Measurements from ENCODE around the gene HOXB5. TPM values are rescaled to one million over a fixed set of nuclear protein-coding genes. Genes with fewer than 3 reads are reported as not detected.

The HOXB5 gene
- total RNA-seq, 5 donors from 2014 or later (not counting 1 experiment from before 2014, with no cell fraction given): not detected

- no peak for ATAC-seq (replicated peaks in 1 of 4)
- H3K27ac Mint-ChIP-seq: peak within 1 kb of the TSS in 1 of 2 donors; percentile 69
- Histone ChIP-seq H3K4me1 (ENCODE audit: control insufficient read depth in 1 of 2, extremely low read depth in 1 of 2, insufficient read depth in 2 of 2, low read length in 2 of 2) (peaks cover 4 to 40% of the 10 kb centered on the region in 2 experiments), H3K27me3 (replicated peaks in 1 of 2; ENCODE audit: control insufficient read depth in 2 of 2, extremely low read depth in 1 of 2, insufficient read depth in 2 of 2, low read length in 1 of 2) (peaks cover 27 to 88% of the 10 kb centered on the region in 2 experiments), H3K36me3 (ENCODE audit: control insufficient read depth in 2 of 2, extremely low read depth in 1 of 2, insufficient read depth in 1 of 2, low read length in 1 of 2) (no peaks in the 10 kb centered on the region), H3K4me3 (ENCODE audit: control insufficient read depth in 1 of 2, extremely low read depth in 1 of 2, low read length in 1 of 2) (no peak within 1 kb of the TSS), H3K27ac (ENCODE audit: low read length) (no peak within 1 kb of the TSS), H3K9me3 (no peaks in the 10 kb centered on the region)
- 47% methylated on average over 9 of the region's 16 CpGs for WGBS (ENCODE audit: insufficient coverage)
- no peak for DNase-seq
- CTCF ChIA-PET: interaction anchor here (0.7 to 1.2 kb wide), 5 partner anchors 8 to 526 kb away, joined by 3 to 13 read pairs (median 10); no protein-coding TSS in a partner anchor
- peaks cover 4 to 21% (median 12%) of the 10 kb centered on the region in 3 donors for H3K4me1 Mint-ChIP-seq
- H3K36me3 Mint-ChIP-seq: no peaks in the 10 kb centered on the region
- POLR2A ChIA-PET: no interaction called here
- peaks cover 77 to 91% of the 10 kb centered on the region in 2 donors for H3K27me3 Mint-ChIP-seq
- H3K9me3 Mint-ChIP-seq: no peaks in the 10 kb centered on the region
- H3K4me3 Mint-ChIP-seq: peak within 1 kb of the TSS in 1 of 3 donors; percentile 8
These were observed 11.3 kb upstream of the HOXB5 start, which contains the start of gene HOXB6 for GRCh38 chr17:48604770-48605329. TSS of gene HOXB6 (minus strand) at chr17:48604986. CDS start at chr17:48598150, 6,836 bp downstream.

- peaks cover 4 to 21% (median 12%) of the 10 kb centered on the region in 3 donors for H3K4me1 Mint-ChIP-seq
- H3K4me3 ChIP-seq (ENCODE audit: control insufficient read depth in 1 of 2, extremely low read depth in 1 of 2, low read length in 1 of 2): no peak overlapping the region
- WGBS (ENCODE audit: insufficient coverage): 47% methylated on average over 7 of the region's 21 CpGs
- H3K36me3 Mint-ChIP-seq: no peaks in the 10 kb centered on the region
- H3K27ac ChIP-seq (ENCODE audit: low read length): no peak overlapping the region
- peaks cover 84 to 91% of the 10 kb centered on the region in 2 donors for H3K27me3 Mint-ChIP-seq
- H3K27me3 ChIP-seq (replicated peaks in 1 of 2; ENCODE audit: control insufficient read depth in 2 of 2, extremely low read depth in 1 of 2, insufficient read depth in 2 of 2, low read length in 1 of 2): peaks cover 31 to 88% of the 10 kb centered on the region in 2 experiments
- H3K4me1 ChIP-seq (ENCODE audit: control insufficient read depth in 1 of 2, extremely low read depth in 1 of 2, insufficient read depth in 2 of 2, low read length in 2 of 2): peaks cover 4 to 36% of the 10 kb centered on the region in 2 experiments
- no peaks in the 10 kb centered on the region for H3K36me3 ChIP-seq (ENCODE audit: control insufficient read depth in 2 of 2, extremely low read depth in 1 of 2, insufficient read depth in 1 of 2, low read length in 1 of 2)
- peak overlapping the region in 1 of 3 donors; percentile 8 for H3K4me3 Mint-ChIP-seq
- ChIA-PET POLR2A (no interaction called here), CTCF (interaction anchor here (0.6 to 1.2 kb wide), 10 partner anchors 8 to 1544 kb away, joined by 3 to 13 read pairs (median 4); no protein-coding TSS in a partner anchor)
- peak overlapping the region in 1 of 2 donors; percentile 69 for H3K27ac Mint-ChIP-seq
- DNase-seq (no peak), ATAC-seq (replicated peaks in 1 of 4) (no peak)
- H3K9me3 Mint-ChIP-seq: no peaks in the 10 kb centered on the region
- H3K9me3 ChIP-seq: no peaks in the 10 kb centered on the region
These were observed 10.6 kb upstream of the HOXB5 start for GRCh38 chr17:48603959-48604769.

- CTCF ChIA-PET: interaction anchor here (0.5 to 1.4 kb wide), 10 partner anchors 8 to 396 kb away, joined by 3 to 9 read pairs (median 4); partner anchors contain the start of genes HOXB3 (in 1 of the 2), HOXB8 (in 1 of the 2) and HOXB9 (in 1 of the 2)
- Histone ChIP-seq H3K4me1 (ENCODE audit: control insufficient read depth in 1 of 2, extremely low read depth in 1 of 2, insufficient read depth in 2 of 2, low read length in 2 of 2) (peaks cover 8 to 52% of the 10 kb centered on the region in 2 experiments), H3K27ac (ENCODE audit: low read length) (no peak overlapping the region), H3K27me3 (replicated peaks in 1 of 2; ENCODE audit: control insufficient read depth in 2 of 2, extremely low read depth in 1 of 2, insufficient read depth in 2 of 2, low read length in 1 of 2) (peaks cover 24 to 96% of the 10 kb centered on the region in 2 experiments), H3K4me3 (ENCODE audit: control insufficient read depth in 1 of 2, extremely low read depth in 1 of 2, low read length in 1 of 2) (peak overlapping the region in 1 of 2 donors; percentile 1), H3K36me3 (ENCODE audit: control insufficient read depth in 2 of 2, extremely low read depth in 1 of 2, insufficient read depth in 1 of 2, low read length in 1 of 2) (no peaks in the 10 kb centered on the region), H3K9me3 (no peaks in the 10 kb centered on the region)
- Mint-ChIP-seq H3K27me3 (peaks cover 88 to 95% of the 10 kb centered on the region in 2 donors), H3K4me1 (peaks cover 26 to 43% (median 31%) of the 10 kb centered on the region in 3 donors), H3K36me3 (no peaks in the 10 kb centered on the region), H3K9me3 (no peaks in the 10 kb centered on the region), H3K27ac (no peak overlapping the region), H3K4me3 (no peak overlapping the region)
- POLR2A ChIA-PET: interaction anchor here (0.6 to 0.7 kb wide), 3 partner anchors 21 to 409 kb away, joined by 3 to 4 read pairs (median 3); no protein-coding TSS in a partner anchor
- DNase-seq (no peak), ATAC-seq (replicated peaks in 1 of 4) (peak in 1 of 4 experiments; percentile 1)
- 40% methylated on average over 17 of the region's 35 CpGs for WGBS (ENCODE audit: insufficient coverage)
These were observed 8.2 kb upstream of the HOXB5 start for GRCh38 chr17:48601539-48602425.

- POLR2A ChIA-PET: interaction anchor here (0.6 to 0.7 kb wide), 3 partner anchors 22 to 408 kb away, joined by 3 to 4 read pairs (median 3); no protein-coding TSS in a partner anchor
- Histone ChIP-seq H3K4me1 (ENCODE audit: control insufficient read depth in 1 of 2, extremely low read depth in 1 of 2, insufficient read depth in 2 of 2, low read length in 2 of 2) (peaks cover 8 to 58% of the 10 kb centered on the region in 2 experiments), H3K27ac (ENCODE audit: low read length) (no peak overlapping the region), H3K36me3 (ENCODE audit: control insufficient read depth in 2 of 2, extremely low read depth in 1 of 2, insufficient read depth in 1 of 2, low read length in 1 of 2) (no peaks in the 10 kb centered on the region), H3K27me3 (replicated peaks in 1 of 2; ENCODE audit: control insufficient read depth in 2 of 2, extremely low read depth in 1 of 2, insufficient read depth in 2 of 2, low read length in 1 of 2) (peaks cover 19 to 96% of the 10 kb centered on the region in 2 experiments), H3K9me3 (no peaks in the 10 kb centered on the region), H3K4me3 (ENCODE audit: control insufficient read depth in 1 of 2, extremely low read depth in 1 of 2, low read length in 1 of 2) (no peak overlapping the region)
- ATAC-seq (replicated peaks in 1 of 4) (no peak), DNase-seq (no peak)
- Mint-ChIP-seq H3K27ac (peak overlapping the region in 1 of 2 donors; percentile 36), H3K36me3 (no peaks in the 10 kb centered on the region), H3K27me3 (peaks cover 89 to 96% of the 10 kb centered on the region in 2 donors), H3K4me1 (peaks cover 32 to 49% (median 37%) of the 10 kb centered on the region in 3 donors), H3K4me3 (no peak overlapping the region), H3K9me3 (no peaks in the 10 kb centered on the region)
- CTCF ChIA-PET: interaction anchor here (0.6 to 1.4 kb wide), 8 partner anchors 9 to 397 kb away, joined by 3 to 9 read pairs (median 4); partner anchors contain the start of genes HOXB3 (in 1 of the 2) and HOXB8 (in 1 of the 2)
- no CpG with 5 or more reads among the region's 4 CpGs for WGBS (ENCODE audit: insufficient coverage)
These were observed 7.6 kb upstream of the HOXB5 start for GRCh38 chr17:48601207-48601538.

GRCh38 chr17:48600244-48601098 lies 6.9 kb upstream of the HOXB5 start:
- peaks cover 15 to 97% of the 10 kb centered on the region in 2 experiments for H3K27me3 ChIP-seq (replicated peaks in 1 of 2; ENCODE audit: control insufficient read depth in 2 of 2, extremely low read depth in 1 of 2, insufficient read depth in 2 of 2, low read length in 1 of 2)
- ChIA-PET POLR2A (interaction anchor here (0.6 kb wide), 2 partner anchors 22 to 408 kb away, joined by 3 to 4 read pairs; no protein-coding TSS in a partner anchor), CTCF (interaction anchor here (0.6 to 1.3 kb wide), 5 partner anchors 8 to 249 kb away, joined by 3 to 9 read pairs (median 6); no protein-coding TSS in a partner anchor)
- H3K27ac ChIP-seq (ENCODE audit: low read length): no peak overlapping the region
- H3K36me3 ChIP-seq (ENCODE audit: control insufficient read depth in 2 of 2, extremely low read depth in 1 of 2, insufficient read depth in 1 of 2, low read length in 1 of 2): no peaks in the 10 kb centered on the region
- H3K36me3 Mint-ChIP-seq: no peaks in the 10 kb centered on the region
- no peak for DNase-seq
- H3K27me3 Mint-ChIP-seq: peaks cover 91 to 96% of the 10 kb centered on the region in 2 donors
- no peaks in the 10 kb centered on the region for H3K9me3 ChIP-seq
- peaks cover 35 to 50% (median 38%) of the 10 kb centered on the region in 3 donors for H3K4me1 Mint-ChIP-seq
- no peak for ATAC-seq (replicated peaks in 1 of 4)
- H3K27ac Mint-ChIP-seq: peak overlapping the region in 1 of 2 donors; percentile 43
- no peak overlapping the region for H3K4me3 ChIP-seq (ENCODE audit: control insufficient read depth in 1 of 2, extremely low read depth in 1 of 2, low read length in 1 of 2)
- no peaks in the 10 kb centered on the region for H3K9me3 Mint-ChIP-seq
- peaks cover 8 to 63% of the 10 kb centered on the region in 2 experiments for H3K4me1 ChIP-seq (ENCODE audit: control insufficient read depth in 1 of 2, extremely low read depth in 1 of 2, insufficient read depth in 2 of 2, low read length in 2 of 2)
- no peak overlapping the region for H3K4me3 Mint-ChIP-seq
- over 99% methylated on average over 12 of the region's 17 CpGs for WGBS (ENCODE audit: insufficient coverage)

All from T-cell (primary cell).